HG02642 (cell line): ENCODE measurements around the gene SDR42E1.
"Not testable (repeated sequence)": the region's sequence is repeated elsewhere in the genome, so short reads cannot be mapped to it uniquely, and the experiment has no call there.

Experiments
- ATAC-seq: cut with Tn5 transposase; IDR thresholded peaks from one replicate; pipeline ENCODE4 v1.9.1; 2021; ENCODE audit warnings: mild to moderate bottlenecking; ENCODE audit not compliant: unreplicated experiment, poor library complexity

Gene SDR42E1

DNA sequence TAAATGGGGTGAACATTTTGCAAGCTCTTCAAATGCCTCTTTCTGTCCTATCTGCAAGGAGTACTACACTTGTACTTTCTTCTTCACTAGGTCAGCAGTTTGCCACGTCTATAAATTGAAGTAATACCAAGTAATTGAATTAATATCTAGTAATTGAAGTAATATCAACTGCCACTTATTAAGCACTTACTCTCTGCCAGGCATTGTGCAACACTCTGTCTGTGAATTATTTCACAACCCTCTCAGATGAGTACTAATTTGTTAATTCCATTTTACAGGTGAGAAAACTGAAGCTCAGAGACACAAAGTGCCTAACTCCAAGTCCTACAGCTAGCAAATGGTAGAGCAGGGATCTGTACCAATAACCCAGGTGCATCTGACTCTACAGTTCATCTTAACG, 4.1 kb downstream of the SDR42E1 start:
- ATAC-seq = no peak

DNA sequence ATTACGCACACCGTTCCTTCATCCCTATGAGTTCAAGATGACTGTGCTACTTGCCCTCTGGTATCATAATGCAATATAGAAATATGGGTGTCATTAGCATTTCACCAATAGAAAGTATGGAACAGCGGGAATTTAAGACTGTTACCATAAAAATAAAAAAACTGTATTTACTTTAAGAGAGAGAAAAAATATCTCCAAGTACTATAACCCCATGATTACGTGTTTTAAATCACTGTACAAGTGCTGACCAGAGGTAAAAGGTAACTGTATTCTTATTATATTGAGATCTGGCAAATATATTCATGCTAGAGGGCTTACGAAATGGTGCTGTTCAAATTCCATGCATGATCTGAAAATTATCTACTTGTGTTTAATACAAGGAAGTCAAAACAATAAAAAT, 5.2 kb downstream of the SDR42E1 start:
- no peak for ATAC-seq

DNA sequence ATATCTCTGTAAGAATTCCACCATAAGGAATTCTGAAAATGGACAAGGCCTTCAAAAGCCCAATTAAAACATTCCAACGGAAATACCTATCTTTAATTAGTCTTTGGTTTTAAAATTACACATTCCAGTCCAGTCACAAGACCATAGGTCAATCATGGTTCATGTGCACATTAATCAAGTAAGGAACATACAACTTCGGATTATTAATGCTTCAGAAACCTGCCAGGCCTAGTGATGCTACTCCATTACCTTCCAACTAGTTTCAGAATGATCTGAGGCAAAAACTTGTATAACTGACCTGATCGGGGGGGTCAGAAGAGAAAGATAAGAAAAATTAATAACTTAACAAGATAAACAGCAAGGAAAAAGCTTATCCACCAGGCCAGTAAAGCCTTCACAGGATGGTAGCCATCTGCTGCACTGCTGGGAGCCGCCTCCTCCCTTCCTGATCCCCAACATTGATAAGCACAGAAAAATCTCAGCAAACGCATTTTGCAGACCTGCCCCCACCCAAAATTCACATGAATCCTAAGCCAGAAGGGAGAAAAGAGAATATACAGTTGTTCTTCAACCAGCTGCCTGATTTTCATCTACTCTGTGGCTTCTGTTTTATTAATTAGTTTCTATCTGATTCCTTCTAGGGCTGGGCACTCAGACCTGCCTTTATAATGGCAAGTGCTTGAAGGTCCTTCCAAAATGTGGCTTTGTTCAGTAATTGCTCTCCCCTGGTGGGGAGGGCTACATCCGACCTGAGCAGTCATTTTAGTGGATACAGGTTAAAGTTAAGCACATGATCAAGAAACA, 6.0 kb downstream of the SDR42E1 start:
- ATAC-seq = no peak

DNA sequence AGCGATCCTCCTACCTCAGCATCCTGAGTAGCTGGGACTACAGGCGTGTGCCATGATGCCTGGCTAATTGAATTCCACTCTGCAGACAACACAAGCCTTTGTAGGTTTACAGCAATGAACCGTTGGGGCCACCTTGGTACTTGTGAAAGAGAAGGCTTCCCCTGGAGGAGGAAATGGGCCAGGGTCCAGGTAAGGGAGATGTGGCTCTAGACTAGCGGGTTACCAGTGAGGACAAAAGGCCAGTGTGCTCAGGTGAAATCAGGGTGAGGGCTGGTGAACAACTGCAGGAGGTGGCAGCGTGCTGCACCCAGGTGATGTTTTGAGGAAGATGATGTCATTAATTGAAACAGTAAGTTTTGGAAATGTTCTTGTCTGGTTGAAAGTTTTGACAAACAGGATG, 6.7 kb downstream of the SDR42E1 start:
- ATAC-seq = no peak

DNA sequence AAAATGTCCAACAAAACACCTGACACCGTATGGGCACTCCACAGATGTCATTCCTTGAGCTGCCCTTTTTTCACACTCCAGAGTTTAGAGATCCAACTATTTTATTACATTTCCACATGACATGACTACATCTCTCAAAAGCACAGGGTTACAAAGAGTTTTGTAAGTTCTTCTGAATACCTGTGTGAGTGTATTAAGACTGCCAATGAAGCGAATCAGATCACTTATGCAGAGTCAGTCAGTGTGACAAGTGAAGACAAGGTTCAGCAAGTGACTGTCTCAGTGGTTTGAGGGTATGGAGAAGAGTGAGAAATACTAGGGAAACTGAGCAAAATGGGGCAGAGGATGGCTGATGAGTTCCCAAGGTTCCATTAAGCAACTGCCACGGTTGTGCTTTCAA, 8.4 kb downstream of the SDR42E1 start:
- ATAC-seq = no peak

DNA sequence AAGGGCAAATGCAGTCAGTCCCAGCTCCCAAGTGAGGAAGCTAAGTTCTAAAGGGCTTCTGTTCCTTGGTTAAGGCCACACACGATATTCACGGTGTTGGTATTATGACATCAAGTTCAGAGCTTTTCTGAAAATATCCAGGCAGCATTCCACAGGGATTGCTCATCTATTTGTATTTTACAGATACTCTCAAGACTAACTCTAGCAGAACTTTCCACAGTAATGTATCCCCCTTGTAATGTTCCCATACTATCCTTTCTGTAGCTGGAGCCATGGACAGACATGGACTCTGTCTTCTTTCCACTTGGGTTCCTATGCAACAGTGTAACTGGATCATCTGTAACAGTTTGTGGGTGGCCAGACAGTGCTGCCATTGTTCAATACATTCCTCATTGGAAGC, 13.5 kb downstream of the SDR42E1 start:
- no peak for ATAC-seq

DNA sequence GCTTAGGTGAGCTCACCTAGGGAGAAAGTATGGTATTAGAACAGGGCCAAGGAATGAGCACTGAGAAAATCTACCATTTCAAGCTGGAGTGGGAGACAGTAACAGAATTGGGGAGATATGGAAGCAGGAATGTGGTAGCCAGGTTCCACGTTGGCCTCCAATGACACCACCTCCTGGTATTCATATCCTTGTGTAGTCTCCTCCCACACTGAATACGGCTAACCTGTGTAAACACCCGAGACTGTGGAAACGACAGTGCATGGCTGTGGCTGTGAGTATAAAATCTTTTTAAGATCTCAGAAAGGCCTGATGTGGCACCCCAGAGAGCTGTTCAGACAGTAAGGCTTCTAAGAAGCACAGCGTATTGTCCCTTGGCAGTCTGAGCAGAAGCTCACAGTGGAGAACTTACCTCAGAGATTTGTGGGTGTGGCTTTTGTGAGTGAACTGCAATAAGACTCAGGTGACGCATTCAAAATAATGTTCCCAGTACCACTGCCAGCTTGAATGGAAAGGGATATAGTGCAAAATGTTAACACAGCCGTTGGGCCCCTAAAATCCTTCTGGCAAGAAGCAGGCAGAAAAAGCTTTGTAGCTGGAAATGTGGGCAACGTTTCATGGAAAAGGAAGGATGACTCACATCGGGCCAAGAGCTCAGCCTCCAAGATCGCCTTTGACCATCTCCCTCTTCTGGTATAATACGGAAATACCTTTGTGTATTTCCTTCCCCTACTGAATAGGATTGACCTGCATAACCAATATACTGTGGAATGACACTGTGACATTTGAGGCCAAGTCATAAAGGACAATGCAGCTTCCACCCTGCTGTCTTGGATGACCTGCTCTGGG, 14.4 kb downstream of the SDR42E1 start:
- no peak for ATAC-seq

DNA sequence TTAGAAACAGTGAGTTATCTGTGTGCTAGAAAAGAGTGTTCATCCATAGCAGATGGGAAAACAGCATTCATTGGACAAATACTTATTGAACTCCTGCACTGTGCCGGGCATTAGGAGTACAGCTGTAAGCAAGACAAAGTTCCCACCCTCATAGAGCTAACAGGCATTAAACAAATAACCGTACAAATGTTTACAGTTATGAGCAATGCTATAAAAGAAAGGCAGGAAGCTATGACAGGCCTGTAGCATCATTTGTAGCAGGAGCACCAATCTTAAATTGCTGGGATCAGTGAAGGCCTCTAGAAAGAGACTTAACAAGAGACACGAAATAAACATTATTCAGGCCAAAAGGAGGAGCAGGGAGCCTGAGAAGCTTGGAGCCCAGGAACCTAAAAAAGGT, 15.6 kb downstream of the SDR42E1 start:
- ATAC-seq = no peak

DNA sequence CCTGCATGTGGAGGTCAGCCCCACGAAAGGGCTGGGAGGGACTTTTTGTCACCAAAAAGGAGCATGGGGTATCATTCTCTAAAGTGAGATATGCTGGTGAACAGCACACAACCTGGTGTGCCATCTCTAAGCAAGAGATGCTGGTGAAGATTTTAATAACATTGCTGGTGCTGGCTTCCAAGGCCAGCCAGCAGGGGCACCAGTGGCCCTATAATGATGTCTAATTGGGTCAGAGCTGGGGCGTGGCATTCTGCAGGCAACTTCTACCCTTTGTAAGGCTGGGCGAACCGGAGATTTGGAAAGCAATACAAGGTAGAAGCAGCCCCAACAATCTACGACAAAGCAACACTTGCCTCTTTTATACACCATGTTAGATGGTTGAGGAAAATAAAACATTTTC, 16.8 kb downstream of the SDR42E1 start:
- ATAC-seq = no peak

DNA sequence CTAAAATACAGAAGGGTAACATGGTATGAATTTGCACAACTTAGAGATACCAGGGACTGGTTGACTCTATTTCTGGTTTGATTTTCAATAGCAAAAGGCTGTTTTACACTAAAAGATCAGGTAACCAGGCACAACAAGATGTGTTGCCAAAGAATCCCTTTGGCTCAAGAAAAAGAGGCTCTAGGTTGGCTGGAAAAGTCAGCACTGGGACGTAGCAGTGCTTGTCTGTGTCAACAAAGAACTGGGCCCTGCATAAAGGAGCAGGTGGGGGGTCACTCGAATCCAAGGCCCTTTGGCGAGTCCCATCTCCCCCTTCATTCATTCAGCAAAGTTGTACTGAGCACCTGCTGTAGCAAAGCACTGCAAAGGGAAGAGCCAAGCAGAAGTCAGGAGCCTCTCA, 18.4 kb downstream of the SDR42E1 start:
- no peak for ATAC-seq

DNA sequence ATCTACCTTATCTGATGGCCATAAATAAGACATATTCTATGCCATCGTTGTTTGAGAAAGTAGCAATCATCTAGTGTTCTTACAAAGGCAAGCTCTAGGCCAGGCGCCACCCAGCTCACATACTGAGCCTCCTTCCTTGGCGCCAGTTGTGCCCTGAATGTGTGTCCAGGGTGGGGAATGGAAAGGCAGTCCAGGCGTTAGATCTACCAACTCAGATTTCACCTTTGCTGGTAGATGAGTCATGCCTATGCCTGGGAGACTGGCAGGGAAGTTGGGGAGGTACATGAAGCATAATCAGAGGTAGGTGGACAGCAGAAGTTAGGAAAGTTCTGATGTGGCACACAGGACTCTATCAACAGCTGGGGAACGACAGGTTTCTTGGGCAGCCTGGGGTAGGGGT, 23.6 kb downstream of the SDR42E1 start:
- no peak for ATAC-seq

DNA sequence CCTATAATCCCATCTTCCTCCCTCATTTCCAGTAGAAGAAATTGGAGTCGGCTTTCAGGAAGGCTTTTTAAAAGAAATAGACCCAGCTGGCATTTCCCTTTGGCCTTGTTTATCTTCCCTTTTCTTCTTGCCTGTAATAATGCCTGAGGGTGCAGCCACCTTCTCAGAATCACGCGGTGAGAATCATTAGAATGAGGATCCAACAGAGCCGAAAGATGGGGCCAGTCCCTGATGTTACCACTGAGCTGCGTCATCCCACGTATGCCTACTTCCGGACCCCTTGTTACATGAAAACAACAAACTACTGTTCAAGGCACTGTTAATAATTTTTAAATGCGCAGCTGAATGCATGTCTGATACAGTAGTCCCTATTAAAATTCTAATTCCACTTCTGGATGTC, 24.1 kb downstream of the SDR42E1 start:
- ATAC-seq = no peak

DNA sequence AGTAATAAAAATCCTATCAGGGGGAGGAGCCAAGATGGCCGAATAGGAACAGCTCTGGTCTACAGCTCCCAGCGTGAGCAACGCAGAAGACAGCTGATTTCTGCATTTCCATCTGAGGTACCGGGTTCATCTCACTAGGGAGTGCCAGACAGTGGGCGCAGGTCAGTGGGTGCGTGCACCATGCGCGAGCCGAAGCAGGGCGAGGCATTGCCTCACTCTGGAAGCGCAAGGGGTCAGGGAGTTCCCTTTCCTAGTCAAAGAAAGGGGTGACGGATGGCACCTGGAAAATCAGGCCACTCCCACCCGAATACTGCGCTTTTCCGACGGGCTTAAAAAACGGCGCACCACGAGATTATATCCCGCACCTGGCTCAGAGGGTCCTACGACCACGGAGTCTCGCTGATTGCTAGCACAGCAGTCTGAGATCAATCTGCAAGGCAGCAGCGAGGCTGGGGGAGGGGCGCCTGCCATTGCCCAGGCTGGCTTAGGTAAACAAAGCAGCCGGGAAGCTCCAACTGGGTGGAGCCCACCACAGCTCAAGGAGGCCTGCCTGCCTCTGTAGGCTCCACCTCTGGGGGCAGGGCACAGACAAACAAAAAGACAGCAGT, 33.8 kb downstream of the SDR42E1 start:
- ATAC-seq = not testable (repeated sequence)

DNA sequence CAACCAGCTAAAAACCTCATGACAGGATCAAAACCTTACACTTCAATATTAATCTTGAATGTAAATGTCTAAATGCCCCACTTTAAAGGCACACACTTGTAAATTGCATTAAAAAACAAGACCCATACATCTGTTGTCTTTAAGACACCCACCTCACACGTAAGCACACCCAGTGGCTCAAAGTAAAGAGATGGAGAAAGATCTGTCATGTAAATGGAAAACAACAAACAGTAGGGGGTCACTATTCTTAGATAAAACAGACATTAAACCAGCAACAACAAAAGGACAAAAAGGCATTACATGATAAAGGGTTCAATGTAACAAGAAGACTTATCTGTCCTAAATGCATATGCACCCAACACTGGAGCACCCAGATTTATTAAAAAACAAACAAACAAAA, 35.6 kb downstream of the SDR42E1 start:
- no peak for ATAC-seq

DNA sequence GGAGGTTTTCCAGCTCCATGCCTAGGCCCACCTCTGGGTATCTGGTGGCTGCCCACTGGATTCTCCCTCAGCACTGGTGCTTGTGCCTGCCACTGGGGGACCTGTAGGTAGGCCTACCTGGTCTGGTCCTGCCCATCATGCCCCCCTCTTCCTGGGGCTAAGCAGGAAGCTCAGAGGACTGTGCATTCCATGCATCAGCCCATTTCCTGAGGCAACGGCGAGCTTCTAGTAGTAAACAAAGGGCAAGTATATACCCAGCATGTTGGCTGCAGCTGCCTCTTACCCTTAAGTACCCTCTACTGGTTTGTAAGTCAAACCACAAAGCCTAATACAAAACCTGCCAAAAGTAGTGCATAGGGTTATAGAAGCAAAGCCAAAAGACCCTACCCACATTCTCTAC, 37.5 kb downstream of the SDR42E1 start:
- no peak for ATAC-seq

DNA sequence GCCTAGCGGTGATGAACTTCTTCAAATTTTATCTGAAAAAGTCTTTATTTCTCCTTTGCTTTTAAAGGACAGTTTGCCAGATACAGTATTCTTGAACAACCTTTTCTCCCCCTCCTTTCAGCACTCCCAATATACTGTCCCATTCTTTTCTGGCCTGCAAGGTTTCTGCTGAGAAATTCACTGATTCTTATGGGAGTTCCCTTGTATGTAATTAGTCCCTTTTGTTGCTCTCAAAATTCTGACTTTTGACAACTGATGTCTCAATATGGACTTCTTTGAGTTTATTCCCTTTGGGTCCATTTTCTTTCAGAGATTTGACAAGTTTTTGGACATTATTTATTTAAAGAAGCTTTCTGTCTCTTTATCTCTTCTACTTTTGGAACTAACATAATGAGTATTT, 39.4 kb downstream of the SDR42E1 start:
- ATAC-seq = no peak

DNA sequence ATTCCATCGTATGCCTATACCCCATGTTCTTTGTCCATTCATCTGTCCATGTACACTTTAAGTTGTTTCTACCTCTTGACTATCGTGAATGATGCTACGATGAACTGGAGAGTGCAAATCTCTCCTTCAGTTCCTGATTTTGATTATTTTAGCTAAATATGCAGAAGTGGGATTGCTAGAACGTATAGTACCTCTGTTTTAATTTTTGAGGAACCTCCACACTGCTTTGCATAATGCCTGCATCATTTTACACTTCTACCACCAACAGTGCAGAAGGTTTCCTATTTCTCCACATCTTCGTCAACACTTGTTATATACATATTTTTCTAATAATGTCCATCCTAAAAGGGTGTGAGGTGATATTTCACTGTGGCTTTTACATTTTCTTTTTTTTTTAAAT, 43.9 kb downstream of the SDR42E1 start:
- no peak for ATAC-seq

DNA sequence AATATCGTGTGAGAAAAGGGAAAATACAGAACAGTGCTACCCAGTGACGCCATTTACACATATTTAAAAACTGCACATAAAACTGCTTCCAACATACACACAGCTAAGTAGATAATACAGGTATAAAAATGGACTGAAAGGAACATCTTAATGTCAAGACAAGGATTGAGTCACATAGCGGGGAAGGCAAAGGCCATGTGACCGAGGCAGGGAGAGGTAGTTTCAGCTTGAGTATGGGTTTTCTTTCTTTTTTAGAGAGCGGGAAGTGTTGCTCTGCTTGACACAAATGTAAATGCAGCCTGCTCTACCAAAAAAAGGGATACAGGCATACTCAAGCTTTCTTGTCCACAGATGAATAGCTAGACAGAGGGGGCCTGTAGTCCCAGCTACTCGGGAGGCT, 46.5 kb downstream of the SDR42E1 start:
- no peak for ATAC-seq

DNA sequence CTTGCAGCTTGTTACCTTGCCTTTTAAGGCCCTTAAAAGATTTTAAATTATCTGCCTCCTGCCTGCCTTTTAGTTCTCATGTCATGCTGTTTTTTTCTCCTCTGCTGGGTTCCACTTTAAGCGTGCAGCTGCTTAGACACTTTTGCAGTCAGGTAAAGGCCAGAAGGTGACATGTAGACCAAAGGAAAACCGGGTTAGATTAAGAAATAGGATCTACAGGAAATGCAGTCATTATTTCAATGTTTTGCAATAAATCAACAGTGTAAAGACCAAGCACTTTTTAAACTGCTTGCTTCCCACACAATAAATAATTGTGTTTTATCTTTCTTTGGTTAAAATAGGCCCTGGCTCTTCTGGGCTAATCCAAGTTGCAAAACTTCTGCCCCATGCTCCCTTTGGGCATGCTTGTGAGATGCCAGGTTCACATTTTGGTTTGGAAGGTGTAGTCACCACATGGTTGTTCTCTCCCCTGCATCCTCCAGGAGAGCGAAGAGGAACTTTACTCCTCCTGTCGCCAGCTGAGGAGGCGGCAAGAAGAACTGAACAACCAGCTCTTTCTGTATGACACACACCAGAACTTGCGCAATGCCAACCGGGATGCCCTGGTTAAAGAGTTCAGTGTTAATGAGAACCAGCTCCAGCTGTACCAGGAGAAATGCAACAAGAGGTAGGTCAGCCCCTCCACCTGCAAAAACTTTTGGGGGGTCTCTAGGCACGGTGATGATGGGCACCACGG, 54.9 kb downstream of the SDR42E1 start:
- no peak for ATAC-seq

DNA sequence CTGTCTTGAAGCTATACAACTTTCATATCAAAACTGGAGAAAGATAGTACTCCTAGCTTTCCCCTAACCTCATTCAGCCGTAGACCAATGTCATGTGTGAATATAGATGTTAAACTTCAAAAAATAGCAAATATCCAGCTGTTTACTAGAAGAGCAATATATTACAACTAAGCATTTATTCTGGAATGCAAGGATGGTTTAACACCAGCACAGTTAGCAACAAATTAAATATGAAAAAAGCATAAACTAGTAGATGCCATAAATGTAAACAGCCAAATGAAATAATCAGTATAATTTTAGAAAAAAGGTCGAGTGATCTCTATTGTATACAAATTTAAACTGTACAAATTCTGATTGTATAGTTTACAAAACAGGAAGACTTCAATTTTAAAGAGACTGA, 59.7 kb downstream of the SDR42E1 start:
- ATAC-seq = no peak

DNA sequence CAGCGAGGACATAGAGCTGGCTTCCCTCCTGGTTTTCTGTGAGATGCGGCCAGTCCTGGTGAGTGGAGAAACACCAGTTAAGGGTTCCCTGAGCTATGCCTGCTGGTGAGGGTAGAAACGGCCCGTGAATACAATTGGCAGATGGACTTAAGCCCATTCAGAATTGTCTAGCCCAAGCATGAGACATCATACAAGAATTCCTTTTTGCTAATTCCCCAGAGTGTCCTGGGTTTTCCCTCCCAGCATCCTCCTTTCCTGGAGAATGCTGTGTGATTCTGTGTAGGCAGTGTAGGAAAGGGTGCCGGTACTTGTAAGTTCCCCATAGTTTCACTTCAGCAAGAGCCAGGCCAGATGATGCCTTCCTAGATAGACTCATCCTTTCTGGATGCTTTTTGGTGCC, 65.1 kb downstream of the SDR42E1 start:
- ATAC-seq = no peak
